Measurements from ENCODE around the gene FAM151B.

The FAM151B gene

DNA sequence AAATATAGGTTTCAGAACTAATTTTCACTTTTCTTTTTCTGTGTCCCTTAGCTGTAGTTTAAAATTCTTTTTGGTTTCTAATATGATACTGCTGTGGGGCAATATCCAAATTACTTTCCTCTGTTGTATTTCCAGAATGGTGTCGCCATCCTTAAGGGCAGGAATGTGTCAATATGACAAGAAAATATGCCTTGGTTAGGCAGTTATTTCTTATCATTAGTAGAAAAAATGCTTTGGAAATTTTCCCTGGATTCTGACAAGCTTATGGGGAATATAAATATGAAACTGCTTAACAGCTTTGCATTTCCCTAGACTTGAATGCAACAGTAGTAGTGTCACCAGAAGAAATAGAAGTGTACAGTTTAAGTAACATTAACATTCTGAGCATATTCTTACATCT is 52.8 kb downstream of the FAM151B start:
- DNase-seq (ENCODE audit: low read depth), result no peak
- TF ChIP-seq, protein P1, sequence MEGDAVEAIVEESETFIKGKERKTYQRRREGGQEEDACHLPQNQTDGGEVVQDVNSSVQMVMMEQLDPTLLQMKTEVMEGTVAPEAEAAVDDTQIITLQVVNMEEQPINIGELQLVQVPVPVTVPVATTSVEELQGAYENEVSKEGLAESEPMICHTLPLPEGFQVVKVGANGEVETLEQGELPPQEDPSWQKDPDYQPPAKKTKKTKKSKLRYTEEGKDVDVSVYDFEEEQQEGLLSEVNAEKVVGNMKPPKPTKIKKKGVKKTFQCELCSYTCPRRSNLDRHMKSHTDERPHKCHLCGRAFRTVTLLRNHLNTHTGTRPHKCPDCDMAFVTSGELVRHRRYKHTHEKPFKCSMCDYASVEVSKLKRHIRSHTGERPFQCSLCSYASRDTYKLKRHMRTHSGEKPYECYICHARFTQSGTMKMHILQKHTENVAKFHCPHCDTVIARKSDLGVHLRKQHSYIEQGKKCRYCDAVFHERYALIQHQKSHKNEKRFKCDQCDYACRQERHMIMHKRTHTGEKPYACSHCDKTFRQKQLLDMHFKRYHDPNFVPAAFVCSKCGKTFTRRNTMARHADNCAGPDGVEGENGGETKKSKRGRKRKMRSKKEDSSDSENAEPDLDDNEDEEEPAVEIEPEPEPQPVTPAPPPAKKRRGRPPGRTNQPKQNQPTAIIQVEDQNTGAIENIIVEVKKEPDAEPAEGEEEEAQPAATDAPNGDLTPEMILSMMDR (IDR thresholded peaks at IDR 0.05; ENCODE audit: low read depth, low read length, missing control alignments), result no peak
- H3K4me3 ChIP-seq (ENCODE audit: low read depth, low read length), result no peak overlapping the region

DNA sequence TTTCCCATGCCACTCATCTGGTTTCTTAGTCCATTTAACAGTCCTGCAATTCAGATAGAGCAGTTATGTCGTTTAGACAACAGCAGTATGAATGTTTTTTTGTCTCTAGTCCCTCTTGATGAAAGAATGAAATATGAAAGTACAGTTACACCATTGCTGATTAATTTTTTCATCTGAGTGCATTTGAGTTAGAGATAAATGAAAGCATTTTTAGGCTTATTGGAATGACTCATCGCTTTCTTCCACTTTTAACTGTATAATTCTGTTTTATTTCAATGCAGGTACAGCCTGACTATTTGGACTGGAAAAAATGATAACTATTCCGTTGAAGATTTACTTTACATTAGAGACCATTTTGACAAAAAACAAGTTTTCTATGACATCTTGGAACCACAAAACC is 53.5 kb downstream of the FAM151B start:
- TF ChIP-seq, protein P1 (IDR thresholded peaks at IDR 0.05; ENCODE audit: low read depth, low read length, missing control alignments), result no peak
- no peak for DNase-seq (ENCODE audit: low read depth)
- no peak overlapping the region for H3K4me3 ChIP-seq (ENCODE audit: low read depth, low read length)

DNA sequence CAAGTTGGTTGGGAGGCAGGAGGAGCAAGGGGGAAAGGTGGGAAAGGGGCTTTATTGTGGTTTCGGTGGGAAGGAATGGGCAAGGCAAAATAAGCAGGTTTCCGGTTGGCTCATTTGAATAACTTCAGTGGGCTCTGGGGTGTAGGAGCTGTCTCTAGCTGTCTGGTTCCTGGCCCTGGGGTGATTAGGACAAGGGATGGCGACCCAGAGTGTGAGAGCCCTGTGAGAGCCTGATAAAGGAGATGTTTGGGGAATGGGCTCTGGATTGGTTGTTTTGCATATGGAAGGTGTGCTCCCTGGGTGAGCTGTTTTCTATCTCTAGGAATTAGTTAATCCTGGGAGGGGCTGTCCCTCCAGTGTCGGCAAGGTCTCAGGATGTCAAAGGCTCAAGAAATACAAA is 66.7 kb downstream of the FAM151B start:
- H3K4me3 ChIP-seq (ENCODE audit: low read depth, low read length), result no peak overlapping the region
- no peak for DNase-seq (ENCODE audit: low read depth)
- TF ChIP-seq, protein P1 (IDR thresholded peaks at IDR 0.05; ENCODE audit: low read depth, low read length, missing control alignments), result no peak

DNA sequence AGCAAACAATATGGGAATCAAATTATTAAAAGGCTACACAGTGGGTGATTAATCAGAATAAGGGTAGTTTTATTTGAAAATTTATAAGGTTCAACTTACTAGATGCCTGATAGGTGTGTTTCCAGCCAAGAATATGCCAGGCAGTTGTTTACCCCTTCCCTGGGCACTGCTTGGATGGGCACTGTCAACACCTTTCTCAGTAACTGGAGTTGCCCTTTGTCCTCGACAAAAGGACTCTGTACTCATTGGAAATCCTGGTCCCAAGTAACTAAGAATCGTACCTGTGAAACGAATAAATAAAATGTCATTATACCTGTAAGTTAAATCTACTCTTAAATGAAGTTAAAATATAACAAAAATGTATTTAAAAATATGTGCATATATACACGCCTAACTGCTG is 67.2 kb downstream of the FAM151B start:
- H3K4me3 ChIP-seq (ENCODE audit: low read depth, low read length), result no peak overlapping the region
- TF ChIP-seq, protein P1 (IDR thresholded peaks at IDR 0.05; ENCODE audit: low read depth, low read length, missing control alignments), result no peak
- DNase-seq (ENCODE audit: low read depth), result no peak

DNA sequence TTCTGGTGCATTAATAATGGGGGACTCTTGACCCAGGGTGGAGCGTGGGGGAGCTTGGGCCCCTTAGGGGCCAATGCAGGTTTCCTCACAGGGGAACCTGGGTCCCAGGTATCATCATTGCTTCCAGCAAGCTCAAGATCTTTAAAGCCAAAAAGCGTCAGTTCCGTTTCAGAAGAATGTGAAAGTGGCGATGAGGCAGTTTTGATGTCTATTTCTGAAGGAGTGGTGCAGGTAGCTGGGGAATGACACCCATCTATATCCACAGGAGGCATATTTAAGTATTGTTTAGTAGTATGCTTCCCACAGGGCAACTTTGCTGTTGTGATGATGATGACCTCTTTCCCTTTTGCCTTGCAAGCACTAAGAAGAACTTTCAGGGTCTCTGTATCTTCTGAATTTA is 71.3 kb downstream of the FAM151B start:
- TF ChIP-seq, protein P1 (IDR thresholded peaks at IDR 0.05; ENCODE audit: low read depth, low read length, missing control alignments), result no peak
- no peak for DNase-seq (ENCODE audit: low read depth)
- H3K4me3 ChIP-seq (ENCODE audit: low read depth, low read length), result no peak overlapping the region

DNA sequence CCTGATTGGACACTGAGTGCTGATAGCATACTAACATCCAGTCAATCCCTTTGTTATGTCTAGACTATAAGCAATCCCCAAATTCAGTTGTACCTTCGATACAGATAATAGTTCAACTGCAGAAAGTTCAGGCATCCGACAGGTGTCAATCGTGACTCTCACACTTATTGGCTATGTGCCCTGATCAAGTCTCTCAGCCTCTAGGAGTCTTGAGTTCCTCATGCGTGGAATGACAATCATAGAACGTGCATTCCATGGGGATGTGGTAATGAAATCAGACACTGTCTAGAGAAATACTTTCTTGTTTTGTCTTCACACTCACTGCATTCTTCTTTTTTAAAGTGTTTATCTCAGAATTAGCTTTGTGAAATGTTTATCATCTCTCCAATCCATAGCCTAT is 77.4 kb downstream of the FAM151B start:
- no peak for DNase-seq (ENCODE audit: low read depth)
- TF ChIP-seq, protein P1 (IDR thresholded peaks at IDR 0.05; ENCODE audit: low read depth, low read length, missing control alignments), result no peak
- no peak overlapping the region for H3K4me3 ChIP-seq (ENCODE audit: low read depth, low read length)

DNA sequence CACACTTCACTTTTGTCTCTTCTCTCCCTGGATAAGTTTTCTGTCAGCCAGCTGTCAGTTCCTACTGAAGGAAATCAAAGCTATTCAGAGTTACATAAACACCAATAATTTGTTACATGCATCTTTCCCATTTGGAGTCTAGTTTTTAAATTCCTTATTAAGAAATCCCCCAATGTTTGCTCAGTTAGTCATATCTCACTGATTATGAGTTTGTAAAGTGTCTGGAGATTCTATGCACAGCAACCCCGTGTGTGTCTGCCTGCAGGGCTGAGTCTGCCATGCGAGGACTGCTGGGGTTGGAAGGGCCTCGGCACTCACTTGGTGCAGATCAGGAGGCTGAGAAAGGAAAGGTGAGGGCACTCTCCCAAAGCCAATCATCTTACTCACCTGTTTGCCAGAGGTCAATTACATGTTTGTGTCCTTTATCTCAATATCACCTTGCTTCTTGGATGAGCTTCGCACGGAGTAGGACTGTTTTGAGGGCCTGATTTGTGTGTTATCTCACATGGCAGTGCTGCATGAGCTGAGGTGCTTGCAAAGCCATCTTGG is 78.9 kb downstream of the FAM151B start:
- TF ChIP-seq, protein P1 (IDR thresholded peaks at IDR 0.05; ENCODE audit: low read depth, low read length, missing control alignments), result no peak
- no peak for DNase-seq (ENCODE audit: low read depth)
- H3K4me3 ChIP-seq (ENCODE audit: low read depth, low read length), result no peak overlapping the region

Measured in GM12864 (cell line).